Measurements from ENCODE around the gene CTSF. TPM values are rescaled to one million over a fixed set of nuclear protein-coding genes. Genes with fewer than 3 reads are reported as not detected.

Gene CTSF
- total and polyA plus RNA-seq, 2 of the 13 experiments (the other 11 are each of a cell fraction or from before 2014, with no cell fraction given) = not detected

DNA sequence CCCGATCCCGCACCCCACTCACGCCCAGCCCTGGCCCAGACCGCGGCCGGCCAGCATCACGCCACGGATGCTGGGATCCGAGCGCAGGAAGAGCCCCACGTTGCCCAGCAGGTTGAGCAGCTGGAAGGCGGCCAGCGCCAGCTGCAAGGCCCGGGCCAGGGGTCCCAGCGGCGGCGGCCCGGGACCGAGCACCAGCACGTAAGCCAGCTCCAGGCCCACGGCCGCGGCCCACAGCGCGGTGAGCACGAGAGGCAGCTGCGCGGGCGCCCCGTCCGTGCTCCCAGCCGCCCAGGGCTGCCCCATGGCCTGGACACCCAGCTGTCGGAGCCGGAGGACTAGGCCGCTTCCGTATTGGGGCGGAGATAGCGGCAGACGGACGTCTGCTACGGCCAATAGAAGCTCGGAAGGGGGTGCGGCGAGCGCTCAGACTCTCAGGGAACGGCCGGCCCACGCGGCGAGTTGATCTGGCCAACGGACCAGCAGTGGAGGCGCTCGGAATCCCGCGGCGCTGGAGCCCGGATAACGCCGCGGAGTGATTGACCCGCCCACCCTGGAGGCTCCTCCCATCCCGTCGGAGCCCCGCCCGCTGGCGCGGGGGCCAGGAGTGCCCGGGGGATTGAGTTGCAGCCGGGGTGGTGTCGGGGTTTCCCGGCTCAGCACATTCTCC lies 22.6 kb downstream of the CTSF start, which contains the start of gene ZDHHC24 (continued):
- TF ChIP-seq ZNF142 (CRISPR knock-in tag; IDR thresholded peaks at IDR 0.05) (0 out of 2 replicates have a peak, but pooled peaks have one; percentile 22), AGO1 (IDR thresholded peaks at IDR 0.05; ENCODE audit: low read depth, low read length, poor library complexity, severe bottlenecking) (peak; percentile 18), NKX3-1 (CRISPR knock-in tag; IDR thresholded peaks at IDR 0.05) (0 out of 2 replicates have a peak, but pooled peaks have one; percentile 40), ARID2 (CRISPR knock-in tag; IDR thresholded peaks at IDR 0.05; ENCODE audit: borderline replicate concordance) (no peak), ZC3H4 (CRISPR knock-in tag; IDR thresholded peaks at IDR 0.05; ENCODE audit: borderline replicate concordance) (no peak), TMF1 (CRISPR knock-in tag; IDR thresholded peaks at IDR 0.05; ENCODE audit: low read depth) (no peak), ZNF776 (CRISPR knock-in tag; IDR thresholded peaks at IDR 0.05) (peak; percentile 82; the same call in 1 of the 2 replicates), ZNF710 (CRISPR knock-in tag; IDR thresholded peaks at IDR 0.05; ENCODE audit: borderline replicate concordance) (0 out of 2 replicates have a peak, but pooled peaks have one; percentile 21), KDM5B (CRISPR knock-in tag; IDR thresholded peaks at IDR 0.05; ENCODE audit: borderline replicate concordance) (peak; percentile 56; the same call in 1 of the 2 replicates), ZNF512B (CRISPR knock-in tag; IDR thresholded peaks at IDR 0.05; ENCODE audit: borderline replicate concordance) (no peak), SETDB1 (CRISPR knock-in tag; IDR thresholded peaks at IDR 0.05; ENCODE audit: borderline replicate concordance) (no peak)
- TF ChIP-seq, protein P1, sequence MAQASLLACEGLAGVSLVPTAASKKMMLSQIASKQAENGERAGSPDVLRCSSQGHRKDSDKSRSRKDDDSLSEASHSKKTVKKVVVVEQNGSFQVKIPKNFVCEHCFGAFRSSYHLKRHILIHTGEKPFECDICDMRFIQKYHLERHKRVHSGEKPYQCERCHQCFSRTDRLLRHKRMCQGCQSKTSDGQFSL (CRISPR knock-in tag; IDR thresholded peaks at IDR 0.05) = peak; percentile 86
- TF ChIP-seq, protein P2, sequence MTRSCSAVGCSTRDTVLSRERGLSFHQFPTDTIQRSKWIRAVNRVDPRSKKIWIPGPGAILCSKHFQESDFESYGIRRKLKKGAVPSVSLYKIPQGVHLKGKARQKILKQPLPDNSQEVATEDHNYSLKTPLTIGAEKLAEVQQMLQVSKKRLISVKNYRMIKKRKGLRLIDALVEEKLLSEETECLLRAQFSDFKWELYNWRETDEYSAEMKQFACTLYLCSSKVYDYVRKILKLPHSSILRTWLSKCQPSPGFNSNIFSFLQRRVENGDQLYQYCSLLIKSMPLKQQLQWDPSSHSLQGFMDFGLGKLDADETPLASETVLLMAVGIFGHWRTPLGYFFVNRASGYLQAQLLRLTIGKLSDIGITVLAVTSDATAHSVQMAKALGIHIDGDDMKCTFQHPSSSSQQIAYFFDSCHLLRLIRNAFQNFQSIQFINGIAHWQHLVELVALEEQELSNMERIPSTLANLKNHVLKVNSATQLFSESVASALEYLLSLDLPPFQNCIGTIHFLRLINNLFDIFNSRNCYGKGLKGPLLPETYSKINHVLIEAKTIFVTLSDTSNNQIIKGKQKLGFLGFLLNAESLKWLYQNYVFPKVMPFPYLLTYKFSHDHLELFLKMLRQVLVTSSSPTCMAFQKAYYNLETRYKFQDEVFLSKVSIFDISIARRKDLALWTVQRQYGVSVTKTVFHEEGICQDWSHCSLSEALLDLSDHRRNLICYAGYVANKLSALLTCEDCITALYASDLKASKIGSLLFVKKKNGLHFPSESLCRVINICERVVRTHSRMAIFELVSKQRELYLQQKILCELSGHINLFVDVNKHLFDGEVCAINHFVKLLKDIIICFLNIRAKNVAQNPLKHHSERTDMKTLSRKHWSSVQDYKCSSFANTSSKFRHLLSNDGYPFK (CRISPR knock-in tag; IDR thresholded peaks at IDR 0.05; ENCODE audit: borderline replicate concordance) = no peak
